Immature natural killer cell (primary cell): ENCODE data around the gene ZNF836. TPM values are rescaled to one million over a fixed set of nuclear protein-coding genes. Genes with fewer than 3 reads are reported as not detected.

Experiments
- DNase-seq, 3 donors: peaks; one replicate each; pipeline ENCODE4 v3.0.0; 2022; ENCODE audit warnings: mixed read lengths in 1 of 3
- H3K27ac Mint-ChIP-seq, 6 donors: one replicate each; pipeline ENCODE4 v1.8.0; 2020; ENCODE audit warnings: mixed read lengths in 6 of 6, mild to moderate bottlenecking in 5 of 6, inconsistent platforms in 4 of 6, moderate library complexity in 3 of 6
- H3K27me3 Mint-ChIP-seq, 3 donors: one replicate each; pipeline ENCODE4 v1.8.0; 2020 to 2021; ENCODE audit warnings: low read depth in 3 of 3, mild to moderate bottlenecking in 3 of 3, mixed read lengths in 3 of 3, moderate library complexity in 3 of 3, inconsistent platforms in 1 of 3
- H3K36me3 Mint-ChIP-seq, 3 donors: one replicate each; pipeline ENCODE4 v1.8.0; 2020; ENCODE audit warnings: mixed read lengths in 3 of 3, inconsistent platforms in 2 of 3, mild to moderate bottlenecking in 2 of 3
- H3K4me1 Mint-ChIP-seq, 2 donors: one replicate each; pipeline ENCODE4 v1.8.0; 2020; ENCODE audit warnings: inconsistent platforms in 2 of 2, mild to moderate bottlenecking in 2 of 2, mixed read lengths in 2 of 2, moderate library complexity in 1 of 2
- H3K4me3 Mint-ChIP-seq, 5 donors: one replicate each; pipeline ENCODE4 v1.8.0; 2020; ENCODE audit warnings: mild to moderate bottlenecking in 5 of 5, mixed read lengths in 5 of 5, inconsistent platforms in 3 of 5, moderate library complexity in 3 of 5
- H3K9me3 Mint-ChIP-seq, 6 donors: one replicate each; pipeline ENCODE4 v1.8.0; 2020; ENCODE audit warnings: mild to moderate bottlenecking in 6 of 6, mixed read lengths in 6 of 6, inconsistent platforms in 4 of 6, moderate library complexity in 3 of 6
- polyA plus RNA-seq, 3 donors: library from polyadenylated mRNA; unstranded; fragments of 300-500 nt; fragmentation: Illumina TruSeq; gene quantifications; one replicate each; pipeline ENCODE4 v1.2.3, GENCODE V29; 2021

Gene ZNF836
- polyA plus RNA-seq, 3 donors from 2014 or later = 7.2 to 15.9 (median 7.7) TPM

GRCh38 chr19:52197964-52198363 is 26.5 kb upstream of the ZNF836 start:
- Mint-ChIP-seq H3K9me3 (no peaks in the 10 kb centered on the region), H3K27me3 (peaks cover 2 to 5% (median 3%) of the 10 kb centered on the region in 3 donors), H3K4me1 (peaks cover 51 to 96% of the 10 kb centered on the region in 2 donors), H3K27ac (peak overlapping the region in 1 of 6 donors; percentile 22), H3K36me3 (peaks cover 8 to 28% (median 18%) of the 10 kb centered on the region in 3 donors), H3K4me3 (no peak overlapping the region)
- no peak for DNase-seq

DNA sequence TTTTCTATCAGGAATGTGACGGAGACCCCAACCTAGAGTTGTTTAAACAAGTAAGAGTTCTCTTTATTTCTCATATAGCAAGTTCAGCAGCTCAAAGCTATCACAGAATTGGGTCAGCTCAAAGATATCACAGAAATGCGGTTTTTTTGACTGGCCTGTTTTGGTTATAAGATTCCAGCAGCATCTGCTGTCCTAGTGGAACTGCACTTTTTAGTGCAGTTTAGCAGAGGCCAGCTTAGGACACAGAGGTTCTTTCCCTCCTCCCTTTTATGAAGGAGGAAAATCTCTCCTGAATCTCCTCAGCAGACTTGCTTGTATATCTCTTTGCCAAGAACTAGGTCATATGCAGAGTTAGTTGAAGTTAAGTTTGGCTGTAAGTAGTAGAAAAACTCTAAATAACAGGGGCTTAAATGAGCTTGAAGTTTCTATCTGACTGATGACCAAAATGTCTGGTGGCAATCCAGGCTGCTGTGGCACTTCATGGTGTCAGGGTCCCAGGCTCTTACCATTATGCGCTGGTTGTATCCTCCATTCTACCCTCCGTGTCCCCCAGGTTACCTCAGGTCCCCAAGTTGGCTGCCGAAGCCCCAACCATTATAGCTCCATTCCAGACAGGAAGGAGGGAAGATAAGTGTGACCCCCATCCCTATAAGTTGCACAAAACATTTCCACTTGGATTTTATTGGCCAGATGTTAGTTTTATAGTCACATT is 25.0 kb upstream of the ZNF836 start:
- Mint-ChIP-seq H3K27me3 (peaks cover 2 to 6% (median 3%) of the 10 kb centered on the region in 3 donors), H3K27ac (no peak overlapping the region), H3K36me3 (peaks cover 7 to 19% (median 7%) of the 10 kb centered on the region in 3 donors), H3K9me3 (no peaks in the 10 kb centered on the region), H3K4me3 (no peak overlapping the region), H3K4me1 (peaks cover 58 to 98% of the 10 kb centered on the region in 2 donors)
- DNase-seq = no peak

DNA sequence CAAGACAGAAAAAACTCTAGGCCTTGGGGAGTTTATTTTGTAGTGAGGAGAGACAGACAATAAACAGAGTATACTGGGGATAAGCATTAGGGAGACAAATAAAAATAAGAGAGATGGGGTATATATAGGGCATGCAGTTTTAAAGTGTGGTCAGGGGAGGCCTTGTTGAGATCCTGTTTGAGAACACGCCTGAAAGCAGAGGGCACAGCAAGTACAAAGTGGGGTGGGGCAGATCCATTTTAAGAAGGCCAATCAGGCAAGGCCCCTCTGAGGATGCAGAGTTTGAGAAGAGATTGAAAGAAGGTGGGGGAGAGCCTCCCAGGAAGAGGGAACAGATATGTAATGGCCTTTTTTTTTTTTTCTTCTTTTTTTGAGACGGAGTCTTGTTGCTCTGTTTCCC is 20.5 kb upstream of the ZNF836 start:
- peaks cover 6 to 21% (median 13%) of the 10 kb centered on the region in 3 donors for H3K27me3 Mint-ChIP-seq
- peaks cover 56 to 76% of the 10 kb centered on the region in 2 donors for H3K4me1 Mint-ChIP-seq
- peaks cover 0 to 16% (median 4%) of the 10 kb centered on the region in 3 donors for H3K36me3 Mint-ChIP-seq
- DNase-seq = no peak
- H3K27ac Mint-ChIP-seq = peak overlapping the region; percentile 39 to 100 (median 86)
- H3K4me3 Mint-ChIP-seq = peak overlapping the region; percentile 93 to 99 (median 95)
- peaks cover 0 to 1% (median 0%) of the 10 kb centered on the region in 6 donors for H3K9me3 Mint-ChIP-seq

GRCh38 chr19:52191389-52191788 is 20.0 kb upstream of the ZNF836 start:
- peak overlapping the region; percentile 93 to 99 (median 95) for H3K4me3 Mint-ChIP-seq
- H3K36me3 Mint-ChIP-seq = peaks cover 0 to 14% (median 4%) of the 10 kb centered on the region in 3 donors
- H3K9me3 Mint-ChIP-seq = peaks cover 0 to 1% (median 0%) of the 10 kb centered on the region in 6 donors
- DNase-seq = no peak
- H3K27me3 Mint-ChIP-seq = peaks cover 6 to 21% (median 13%) of the 10 kb centered on the region in 3 donors
- peaks cover 53 to 70% of the 10 kb centered on the region in 2 donors for H3K4me1 Mint-ChIP-seq
- peak overlapping the region; percentile 39 to 100 (median 86) for H3K27ac Mint-ChIP-seq

DNA sequence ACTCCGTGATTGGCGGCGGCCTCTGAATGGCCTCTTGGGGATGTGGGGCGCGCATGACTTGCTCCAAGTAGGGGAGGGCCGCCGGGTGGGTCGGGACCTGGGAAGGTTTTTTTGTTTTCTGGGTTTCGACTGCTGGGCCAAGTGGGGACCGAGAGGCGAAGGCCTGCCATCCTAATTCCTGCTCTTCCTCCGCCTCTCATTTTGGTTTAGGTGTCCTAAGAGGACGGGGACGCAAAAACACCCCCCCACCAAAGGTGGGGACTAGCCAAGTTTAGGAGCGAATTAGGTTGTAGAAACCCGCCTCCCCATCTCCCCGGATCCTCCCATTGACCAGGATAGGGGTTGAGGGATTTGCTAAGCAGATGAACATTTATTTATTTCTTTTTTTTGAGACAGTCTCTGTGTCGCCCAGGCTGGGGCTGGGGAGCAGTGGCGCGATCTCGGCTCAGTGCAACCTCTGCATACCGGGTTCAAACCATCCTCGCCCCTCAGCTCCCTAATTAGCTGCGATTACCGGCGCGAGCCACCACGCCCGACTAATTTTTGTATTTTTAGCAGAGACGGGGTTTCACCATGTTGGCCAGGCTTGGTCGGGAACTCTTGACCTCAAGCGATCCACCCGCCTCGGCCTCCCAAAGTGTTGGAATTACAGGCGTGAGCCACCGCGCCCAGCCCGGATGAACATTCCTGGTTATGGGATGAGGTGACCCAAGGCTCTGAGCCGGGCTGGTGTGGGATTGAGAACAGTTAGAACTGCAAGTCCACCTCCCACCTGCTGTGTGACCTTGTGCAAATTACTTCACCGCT is 19.3 kb upstream of the ZNF836 start:
- H3K27ac Mint-ChIP-seq = peak overlapping the region; percentile 98 to 100 (median 100)
- no peak for DNase-seq
- peaks cover 6 to 18% (median 13%) of the 10 kb centered on the region in 3 donors for H3K27me3 Mint-ChIP-seq
- H3K9me3 Mint-ChIP-seq = peaks cover 0 to 1% (median 0%) of the 10 kb centered on the region in 6 donors
- H3K4me3 Mint-ChIP-seq = peak overlapping the region; percentile 93 to 99 (median 95)
- H3K4me1 Mint-ChIP-seq = peaks cover 50 to 63% of the 10 kb centered on the region in 2 donors
- H3K36me3 Mint-ChIP-seq = peaks cover 0 to 12% (median 4%) of the 10 kb centered on the region in 3 donors

- peak within 1 kb of the TSS; percentile 98 to 100 (median 100) for H3K27ac Mint-ChIP-seq
- peaks cover 0 to 1% (median 0%) of the 10 kb centered on the region in 6 donors for H3K9me3 Mint-ChIP-seq
- peak within 1 kb of the TSS; percentile 93 to 99 (median 95) for H3K4me3 Mint-ChIP-seq
- H3K4me1 Mint-ChIP-seq = peaks cover 49 to 55% of the 10 kb centered on the region in 2 donors
- H3K27me3 Mint-ChIP-seq = peaks cover 6 to 18% (median 13%) of the 10 kb centered on the region in 3 donors
- peaks cover 0 to 12% (median 4%) of the 10 kb centered on the region in 3 donors for H3K36me3 Mint-ChIP-seq
- peak; percentile 98 to 99 (median 99) for DNase-seq
Observed at GRCh38 chr19:52189735-52190486, 18.5 kb upstream of the ZNF836 start, which contains the start of gene PPP2R1A. Gene PPP2R1A (plus strand): TSS chr19:52190052. CDS start chr19:52190097, 45 bp downstream.

DNA sequence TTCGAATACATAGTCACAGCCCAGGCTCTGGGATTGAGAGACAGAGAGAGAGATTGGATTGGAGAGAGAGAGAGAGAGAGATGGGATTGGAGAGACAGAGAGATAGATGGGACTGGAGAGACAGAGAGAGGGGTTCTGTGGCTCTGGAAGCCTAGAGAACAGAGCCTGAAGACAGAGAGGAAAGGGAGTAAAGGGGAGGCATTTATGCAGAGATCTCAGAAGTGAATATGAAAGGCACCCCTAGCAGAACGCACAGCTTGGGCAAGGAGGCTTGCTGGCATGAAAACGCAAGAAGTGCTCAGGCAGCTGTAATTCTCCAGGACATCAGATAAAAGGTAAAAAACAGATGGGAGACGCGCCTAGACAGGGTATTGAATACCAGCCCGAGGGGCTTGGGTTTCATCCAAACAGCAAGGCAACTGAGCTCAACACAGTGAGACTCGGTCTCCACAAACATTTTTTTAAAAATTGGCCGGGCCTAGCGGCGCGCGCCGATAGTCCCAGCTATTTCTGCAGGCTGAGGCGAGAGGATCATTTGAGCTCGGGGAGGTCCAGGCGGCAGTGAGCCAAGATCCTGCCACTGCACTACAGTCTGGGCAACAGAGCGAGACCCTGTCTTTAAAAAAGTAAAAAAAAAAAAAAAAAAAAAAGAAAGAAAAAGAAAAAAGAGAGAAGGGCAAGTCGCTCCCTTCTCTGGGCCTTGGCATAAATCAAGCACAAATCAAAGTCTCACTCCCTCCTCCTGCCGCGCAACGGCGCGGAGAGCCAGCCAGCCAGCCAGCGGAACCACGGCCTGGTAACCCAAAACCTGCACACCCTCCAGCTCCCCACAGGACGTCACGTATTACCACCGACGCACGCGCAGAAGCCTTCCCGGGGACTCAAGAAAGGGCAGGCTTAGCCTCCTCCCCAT is 17.7 kb upstream of the ZNF836 start:
- no peak for DNase-seq
- Mint-ChIP-seq H3K4me3 (peak overlapping the region; percentile 93 to 99 (median 95)), H3K9me3 (peaks cover 0 to 1% (median 0%) of the 10 kb centered on the region in 6 donors), H3K4me1 (peaks cover 41 to 47% of the 10 kb centered on the region in 2 donors), H3K27ac (peak overlapping the region; percentile 98 to 100 (median 100)), H3K27me3 (peaks cover 6 to 16% (median 11%) of the 10 kb centered on the region in 3 donors), H3K36me3 (peaks cover 0 to 4% (median 3%) of the 10 kb centered on the region in 3 donors)

- peaks cover 6 to 16% (median 10%) of the 10 kb centered on the region in 3 donors for H3K27me3 Mint-ChIP-seq
- H3K36me3 Mint-ChIP-seq = no peaks in the 10 kb centered on the region
- peaks cover 0 to 1% (median 0%) of the 10 kb centered on the region in 6 donors for H3K9me3 Mint-ChIP-seq
- no peak for DNase-seq
- peak overlapping the region in 5 of 6 donors; percentile 14 to 78 (median 57) for H3K27ac Mint-ChIP-seq
- H3K4me3 Mint-ChIP-seq = no peak overlapping the region
- H3K4me1 Mint-ChIP-seq = peaks cover 30 to 33% of the 10 kb centered on the region in 2 donors
Observed at GRCh38 chr19:52187407-52187806, 16.0 kb upstream of the ZNF836 start.

DNA sequence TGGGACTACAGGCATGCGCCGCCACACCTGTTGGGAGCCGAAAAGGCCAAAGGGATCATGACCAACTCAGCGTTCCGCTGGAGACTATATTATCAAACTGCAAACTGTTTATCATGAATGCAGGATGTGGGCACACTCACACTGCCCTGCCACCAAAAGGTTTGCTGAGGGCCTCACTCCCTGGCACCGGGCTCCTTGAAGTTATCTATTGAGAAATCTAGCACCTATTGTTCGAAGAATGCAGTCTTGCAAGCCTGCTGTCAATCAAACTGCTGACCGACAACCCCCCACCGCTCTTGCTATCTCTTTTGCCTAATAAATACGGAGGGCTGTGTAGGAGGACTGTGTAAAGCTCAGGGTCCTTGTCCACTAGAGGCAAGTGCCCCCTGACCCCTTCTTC is 5.2 kb upstream of the ZNF836 start:
- Mint-ChIP-seq H3K27me3 (peaks cover 1 to 6% (median 2%) of the 10 kb centered on the region in 3 donors), H3K36me3 (no peaks in the 10 kb centered on the region), H3K4me3 (peak overlapping the region; percentile 77 to 84 (median 80)), H3K4me1 (peaks cover 46 to 65% of the 10 kb centered on the region in 2 donors), H3K27ac (peak overlapping the region; percentile 82 to 95 (median 94)), H3K9me3 (no peaks in the 10 kb centered on the region)
- peak; percentile 61 to 68 (median 63) for DNase-seq

- Mint-ChIP-seq H3K27me3 (peaks cover 2 to 6% (median 5%) of the 10 kb centered on the region in 3 donors), H3K4me1 (peaks cover 67 to 72% of the 10 kb centered on the region in 2 donors), H3K9me3 (no peaks in the 10 kb centered on the region), H3K27ac (peak overlapping the region; percentile 95 to 98 (median 97)), H3K4me3 (peak overlapping the region; percentile 93 to 99 (median 97)), H3K36me3 (peaks cover 12 to 19% (median 16%) of the 10 kb centered on the region in 3 donors)
- no peak for DNase-seq
Observed at GRCh38 chr19:52172347-52172746, 926 bp upstream of the ZNF836 start.

GRCh38 chr19:52170863-52171320 is 529 bp downstream of the ZNF836 start:
- Mint-ChIP-seq H3K9me3 (no peaks in the 10 kb centered on the region), H3K36me3 (peaks cover 13 to 24% (median 17%) of the 10 kb centered on the region in 3 donors), H3K4me3 (peak overlapping the region; percentile 93 to 99 (median 97)), H3K4me1 (peaks cover 53 to 57% of the 10 kb centered on the region in 2 donors), H3K27ac (peak overlapping the region; percentile 95 to 98 (median 97)), H3K27me3 (peaks cover under 1 to 5% (median 2%) of the 10 kb centered on the region in 3 donors)
- no peak for DNase-seq

GRCh38 chr19:52170304-52170703 is 1.1 kb downstream of the ZNF836 start:
- DNase-seq = peak in 1 of 3 donors; percentile 12
- peak overlapping the region; percentile 95 to 98 (median 97) for H3K27ac Mint-ChIP-seq
- no peaks in the 10 kb centered on the region for H3K9me3 Mint-ChIP-seq
- peaks cover 17 to 28% (median 20%) of the 10 kb centered on the region in 3 donors for H3K36me3 Mint-ChIP-seq
- peaks cover 0 to 5% (median 2%) of the 10 kb centered on the region in 3 donors for H3K27me3 Mint-ChIP-seq
- H3K4me3 Mint-ChIP-seq = peak overlapping the region; percentile 93 to 99 (median 97)
- peaks cover 50 to 56% of the 10 kb centered on the region in 2 donors for H3K4me1 Mint-ChIP-seq
